K562 (cell line): ENCODE measurements around the gene ADD1. TPM values are rescaled to one million over a fixed set of nuclear protein-coding genes. Genes with fewer than 3 reads are reported as not detected.

ENCODE experiments used
- ATAC-seq: fragments of 200-7000 bp; cut with Tn5 transposase; 3 replicates; pipeline ENCODE4 v1.9.1; 2020; ENCODE audit warnings: moderate library complexity
- BruUV-seq: library from RNA; stranded (reverse); fragments of 400-500 nt; replicated peaks from 2 replicates; lab custom pipeline; 2021; lab: Mats Ljungman, UMichigan
- CTCF ChIA-PET: fragments of 300-600 bp; formaldehyde crosslinking; extraction: SDS; loops from one replicate; lab custom pipeline; 2021; ENCODE audit warnings: low intra/inter-chr PET ratio; lab: Yijun Ruan, JAX
- POLR2A ChIA-PET: fragments of 300-600, 350-650 bp; sonication (Branson Sonifier 250); formaldehyde crosslinking; extraction: SDS; loops from one replicate; lab custom pipeline; 2021; ENCODE audit warnings: antibody characterized with exemption, inconsistent platforms; lab: Yijun Ruan, JAX
- DNase-seq, 4 experiments: peaks; one replicate each; pipeline versions ENCODE4 v3.0.0 to v3.0.0-alpha.2; 2011 to 2018; ENCODE audit warnings: low spot score in 3 of 4, mixed read lengths in 3 of 4; ENCODE audit errors: extremely low read depth in 1 of 4
- FAIRE-seq: peaks from 2 replicates; lab custom pipeline; 2011; peaks lifted over from hg19 to GRCh38; lab: Jason Lieb, UNC
- H2AFZ ChIP-seq: 2 replicates; pipeline ENCODE4 v1.6.0; 2011; ENCODE audit warnings: low read depth, low read length, control low read depth, inconsistent platforms
- H3K27ac ChIP-seq: fragments of 200-600 bp; 3 replicates; pipeline ENCODE4 v1.8.0; 2011; ENCODE audit warnings: low read depth, mild to moderate bottlenecking, control low read depth, inconsistent platforms, low read length, moderate library complexity, mixed read lengths; ENCODE audit errors: extremely low read depth
- H3K27me3 ChIP-seq, 2 experiments: fragments of 300-600 bp in 1 of 2; 2 replicates in 1 of 2; 3 replicates in 1 of 2; pipeline versions ENCODE4 v1.6.0 to v1.8.0; 2011; ENCODE audit warnings: inconsistent platforms in 2 of 2, low read length in 2 of 2, mild to moderate bottlenecking in 1 of 2, mixed read lengths in 1 of 2, moderate library complexity in 1 of 2; ENCODE audit not compliant: control insufficient read depth in 2 of 2, insufficient read depth in 2 of 2
- H3K36me3 ChIP-seq: fragments of 300-600 bp; 3 replicates; pipeline ENCODE4 v1.8.0; 2011; ENCODE audit warnings: mild to moderate bottlenecking, low read length, inconsistent platforms; ENCODE audit not compliant: control insufficient read depth, insufficient read depth
- H3K4me1 ChIP-seq, 2 experiments: fragments of 200-600 bp in 1 of 2; replicated peaks in 1 of 2; 2 replicates in 1 of 2; 3 replicates in 1 of 2; pipeline versions ENCODE4 v1.5.1 to v1.8.0; 2011; ENCODE audit warnings: inconsistent platforms in 2 of 2, low read length in 2 of 2, mild to moderate bottlenecking in 1 of 2, mixed read lengths in 1 of 2, moderate library complexity in 1 of 2; ENCODE audit not compliant: control insufficient read depth in 2 of 2, insufficient read depth in 2 of 2
- H3K4me2 ChIP-seq: 2 replicates; pipeline ENCODE4 v1.6.1; 2011; ENCODE audit warnings: low read length, control low read depth, inconsistent platforms, mixed read lengths; ENCODE audit not compliant: insufficient read depth
- H3K4me3 ChIP-seq: fragments of 200-600 bp; sonication (generic), shearing (Covaris generic); 2 replicates; pipeline ENCODE4 v1.5.1; 2016; ENCODE audit warnings: control low read depth, inconsistent platforms
- H3K79me2 ChIP-seq: fragments of 200-600 bp; 3 replicates; pipeline ENCODE4 v1.8.0; 2011; ENCODE audit warnings: low read length, inconsistent platforms; ENCODE audit not compliant: control insufficient read depth, insufficient read depth
- H3K9ac ChIP-seq, 2 experiments: 2 replicates each; pipeline versions ENCODE4 v1.6.0 to v1.6.1; 2011; ENCODE audit warnings: low read depth in 2 of 2, low read length in 2 of 2, control low read depth in 1 of 2, inconsistent platforms in 1 of 2, mild to moderate bottlenecking in 1 of 2, mixed read lengths in 1 of 2; ENCODE audit not compliant: insufficient read depth in 1 of 2
- H3K9me1 ChIP-seq: one replicate; pipeline ENCODE4 v1.6.0; 2011; ENCODE audit warnings: inconsistent platforms, mild to moderate bottlenecking, low read length, moderate library complexity; ENCODE audit not compliant: control insufficient read depth, insufficient read depth
- H3K9me3 ChIP-seq: replicated peaks from 2 replicates; pipeline ENCODE4 v1.5.1; 2011; ENCODE audit warnings: low read depth, low read length, inconsistent platforms; ENCODE audit not compliant: control insufficient read depth, insufficient read depth
- H4K20me1 ChIP-seq: replicated peaks from 2 replicates; pipeline ENCODE4 v1.6.1; 2011; ENCODE audit warnings: low read length, inconsistent platforms, mixed read lengths; ENCODE audit not compliant: control insufficient read depth, insufficient read depth
- CSDE1 ChIP-seq, 2 experiments: fragments of 450-650 bp; IDR thresholded peaks; 2 replicates each; pipeline ENCODE4 v1.6.1; 2016; ENCODE audit warnings: mild to moderate bottlenecking in 1 of 2
- ETV5 ChIP-seq: sonication (generic); formaldehyde crosslinking; IDR thresholded peaks from 2 replicates; pipeline ENCODE4 v1.4.0; 2020; ENCODE audit warnings: low read depth, mild to moderate bottlenecking, missing genetic modification reagents
- FIP1L1 ChIP-seq: fragments of 200-400 bp; formaldehyde crosslinking; IDR thresholded peaks from 2 replicates; pipeline ENCODE4 v1.6.1; 2018; ENCODE audit warnings: mild to moderate bottlenecking, low read depth, low read length; ENCODE audit not compliant: poor library complexity, severe bottlenecking
- HES1 ChIP-seq: fragments of 450-650 bp; IDR thresholded peaks from 2 replicates; pipeline ENCODE4 v1.6.1; 2016; ENCODE audit warnings: low read depth, mild to moderate bottlenecking, moderate library complexity
- ID3 ChIP-seq, 2 experiments: fragments of 250-450 bp in 1 of 2; fragments of 450-650 bp in 1 of 2; sonication (Bioruptor Pico) in 1 of 2; IDR thresholded peaks; 2 replicates each; pipeline versions ENCODE4 v1.6.1 to v1.8.0; 2016 to 2021; ENCODE audit warnings: mild to moderate bottlenecking in 2 of 2, moderate library complexity in 2 of 2, missing compliant biosample characterization in 1 of 2, missing genetic modification characterization in 1 of 2
- MYNN ChIP-seq, 2 experiments: sonication (generic); formaldehyde crosslinking in 1 of 2; IDR thresholded peaks; 2 replicates each; pipeline versions ENCODE4 v1.5.0 to v1.6.1; 2016 to 2020; ENCODE audit warnings: antibody characterized with exemption in 1 of 2, missing genetic modification reagents in 1 of 2
- NCOA4 ChIP-seq: fragments of 450-650 bp; IDR thresholded peaks from 2 replicates; pipeline ENCODE4 v1.6.1; 2018; ENCODE audit warnings: mild to moderate bottlenecking; ENCODE audit not compliant: partially characterized antibody
- NFIX ChIP-seq: fragments of 250-450 bp; sonication (Bioruptor Pico); IDR thresholded peaks from 2 replicates; pipeline ENCODE4 v1.4.0; 2020; ENCODE audit warnings: low read depth, mild to moderate bottlenecking, moderate library complexity
- RBM22 ChIP-seq: fragments of 200-400 bp; formaldehyde crosslinking; IDR thresholded peaks from 2 replicates; pipeline ENCODE4 v1.6.1; 2018; ENCODE audit warnings: low read length, low read depth; ENCODE audit not compliant: poor library complexity, severe bottlenecking
- SOX6 ChIP-seq: fragments of 450-650 bp; IDR thresholded peaks from 2 replicates; pipeline ENCODE4 v1.6.1; 2014; ENCODE audit warnings: mild to moderate bottlenecking
- ZNF253 ChIP-seq: fragments of 250-450 bp; sonication (Bioruptor Pico); conservative IDR thresholded peaks from 2 replicates; pipeline ENCODE4 v1.6.1; 2021; ENCODE audit warnings: mild to moderate bottlenecking
- WGBS: fragments of 100-300 bp; shearing (Covaris generic); methylation state at CpG from one replicate; pipeline ENCODE4 v1.1.6; 2016; ENCODE audit warnings: low coverage, mixed read lengths; ENCODE audit not compliant: insufficient coverage; ENCODE audit errors: missing lambda C conversion rate; 5-methylcytosine and 5-hydroxymethylcytosine counted together
- in situ Hi-C: fragments of 300-500 bp; cut with MboI; formaldehyde crosslinking; loops from 4 replicates; pipeline ENCODE4 v1.15.0; 2018; ENCODE audit warnings: inconsistent platforms, mixed read lengths
- intact Hi-C: fragments of 100-400 bp; cut with micrococcal nuclease; formaldehyde crosslinking; loops from 2 replicates; pipeline ENCODE4 v1.14.2; 2022
- polyA plus RNA-seq, 8 experiments: library from polyadenylated mRNA; depleted of rRNA in 4 of 8; stranded (reverse) in 5 of 8; unstranded in 3 of 8; fragments of >200 nt; fragmentation: Nextera tagmentation in 2 of 8; fragmentation: Illumina TruSeq in 1 of 8; extraction: Ambion mirVana in 2 of 8; extraction: Trizol in 1 of 8; gene quantifications; 2 replicates each; pipeline versions ENCODE4 v1.2.1 to v1.2.3, GENCODE V29; 2011 to 2014; ENCODE audit warnings: inconsistent platforms in 1 of 8, missing spikeins in 1 of 8
- total RNA-seq, 7 experiments: library from RNA; depleted of rRNA in 6 of 7; stranded (reverse); fragments of >200 nt in 6 of 7; fragmentation: Illumina TruSeq in 2 of 7; extraction: Trizol in 2 of 7; gene quantifications; 2 replicates each; pipeline versions ENCODE4 v1.2.1 to v1.2.3, GENCODE V29; 2011 to 2021; ENCODE audit warnings: low replicate concordance in 1 of 7
- TF ChIP-seq, protein P1 (sequence below): fragments of 250-450 bp; sonication (Bioruptor Pico); IDR thresholded peaks from 2 replicates; pipeline ENCODE4 v1.4.0; 2020; ENCODE audit warnings: mild to moderate bottlenecking
- TF ChIP-seq, protein P2 (sequence below): sonication (generic); formaldehyde crosslinking; IDR thresholded peaks from 2 replicates; pipeline ENCODE4 v1.8.1; 2023; ENCODE audit warnings: mild to moderate bottlenecking, missing genetic modification reagents
- TF ChIP-seq, protein P3 (sequence below): sonication (generic); formaldehyde crosslinking; IDR thresholded peaks from 2 replicates; pipeline ENCODE4 v1.8.0; 2022; ENCODE audit warnings: mild to moderate bottlenecking, low read depth, missing genetic modification reagents

ADD1 gene
- total and polyA plus RNA-seq, 9 of the 15 experiments (the other 6 are each of a cell fraction or from before 2014, with no cell fraction given), result 17.5 to 153 (median 74.0) TPM

- no peak overlapping the region for H3K4me3 ChIP-seq
- no peak for TF ChIP-seq CSDE1 (IDR thresholded peaks at IDR 0.05)
- TF ChIP-seq RBM22, result peak; percentile 25
- TF ChIP-seq, protein P1, sequence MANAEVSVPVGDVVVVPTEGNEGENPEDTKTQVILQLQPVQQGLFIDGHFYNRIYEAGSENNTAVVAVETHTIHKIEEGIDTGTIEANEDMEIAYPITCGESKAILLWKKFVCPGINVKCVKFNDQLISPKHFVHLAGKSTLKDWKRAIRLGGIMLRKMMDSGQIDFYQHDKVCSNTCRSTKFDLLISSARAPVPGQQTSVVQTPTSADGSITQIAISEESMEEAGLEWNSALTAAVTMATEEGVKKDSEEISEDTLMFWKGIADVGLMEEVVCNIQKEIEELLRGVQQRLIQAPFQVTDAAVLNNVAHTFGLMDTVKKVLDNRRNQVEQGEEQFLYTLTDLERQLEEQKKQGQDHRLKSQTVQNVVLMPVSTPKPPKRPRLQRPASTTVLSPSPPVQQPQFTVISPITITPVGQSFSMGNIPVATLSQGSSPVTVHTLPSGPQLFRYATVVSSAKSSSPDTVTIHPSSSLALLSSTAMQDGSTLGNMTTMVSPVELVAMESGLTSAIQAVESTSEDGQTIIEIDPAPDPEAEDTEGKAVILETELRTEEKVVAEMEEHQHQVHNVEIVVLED (CRISPR knock-in tag), result no peak
- no peak for TF ChIP-seq ZNF253
- TF ChIP-seq, protein P2, sequence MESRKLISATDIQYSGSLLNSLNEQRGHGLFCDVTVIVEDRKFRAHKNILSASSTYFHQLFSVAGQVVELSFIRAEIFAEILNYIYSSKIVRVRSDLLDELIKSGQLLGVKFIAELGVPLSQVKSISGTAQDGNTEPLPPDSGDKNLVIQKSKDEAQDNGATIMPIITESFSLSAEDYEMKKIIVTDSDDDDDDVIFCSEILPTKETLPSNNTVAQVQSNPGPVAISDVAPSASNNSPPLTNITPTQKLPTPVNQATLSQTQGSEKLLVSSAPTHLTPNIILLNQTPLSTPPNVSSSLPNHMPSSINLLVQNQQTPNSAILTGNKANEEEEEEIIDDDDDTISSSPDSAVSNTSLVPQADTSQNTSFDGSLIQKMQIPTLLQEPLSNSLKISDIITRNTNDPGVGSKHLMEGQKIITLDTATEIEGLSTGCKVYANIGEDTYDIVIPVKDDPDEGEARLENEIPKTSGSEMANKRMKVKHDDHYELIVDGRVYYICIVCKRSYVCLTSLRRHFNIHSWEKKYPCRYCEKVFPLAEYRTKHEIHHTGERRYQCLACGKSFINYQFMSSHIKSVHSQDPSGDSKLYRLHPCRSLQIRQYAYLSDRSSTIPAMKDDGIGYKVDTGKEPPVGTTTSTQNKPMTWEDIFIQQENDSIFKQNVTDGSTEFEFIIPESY, result peak; percentile 74; the same call in 1 of the 2 replicates
- no peak for TF ChIP-seq NFIX (CRISPR knock-in tag)
- no peak for TF ChIP-seq ID3 (CRISPR knock-in tag; IDR thresholded peaks at IDR 0.05)
- no peak for TF ChIP-seq ID3 (tag; IDR thresholded peaks at IDR 0.05)
- TF ChIP-seq, protein P3, sequence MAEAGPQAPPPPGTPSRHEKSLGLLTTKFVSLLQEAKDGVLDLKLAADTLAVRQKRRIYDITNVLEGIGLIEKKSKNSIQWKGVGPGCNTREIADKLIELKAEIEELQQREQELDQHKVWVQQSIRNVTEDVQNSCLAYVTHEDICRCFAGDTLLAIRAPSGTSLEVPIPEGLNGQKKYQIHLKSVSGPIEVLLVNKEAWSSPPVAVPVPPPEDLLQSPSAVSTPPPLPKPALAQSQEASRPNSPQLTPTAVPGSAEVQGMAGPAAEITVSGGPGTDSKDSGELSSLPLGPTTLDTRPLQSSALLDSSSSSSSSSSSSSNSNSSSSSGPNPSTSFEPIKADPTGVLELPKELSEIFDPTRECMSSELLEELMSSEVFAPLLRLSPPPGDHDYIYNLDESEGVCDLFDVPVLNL (CRISPR knock-in tag), result no peak
- peak; percentile 55 for TF ChIP-seq FIP1L1
- no peak for TF ChIP-seq HES1
- no peak for TF ChIP-seq SOX6
- no peak for TF ChIP-seq ETV5
- TF ChIP-seq NCOA4, result no peak
- TF ChIP-seq MYNN (IDR thresholded peaks at IDR 0.05), result peak; percentile 50; the same call in 1 of the 2 replicates
- TF ChIP-seq MYNN (CRISPR knock-in tag; IDR thresholded peaks at IDR 0.05), result no peak
Measured at GRCh38 chr4:2930758-2931511, 87.3 kb downstream of the ADD1 start.

More at GRCh38 chr4:2930758-2931511, 87.3 kb downstream of the ADD1 start:
- H3K36me3 ChIP-seq, result peaks cover 66% of the 10 kb centered on the region; the same call in 2 of the 3 replicates
- no peak for ATAC-seq
- H3K4me2 ChIP-seq, result no peak overlapping the region
- no TSS peak for BruUV-seq
- in situ Hi-C loops, result no loop called here
- no peak overlapping the region for H2AFZ ChIP-seq
- no peaks in the 10 kb centered on the region for H3K9me1 ChIP-seq
- peaks cover 24% of the 10 kb centered on the region; the same call in 2 of the 3 replicates for H3K79me2 ChIP-seq
- H4K20me1 ChIP-seq, result 0 out of 2 replicates have a peak, but pooled peaks cover 8% of the 10 kb centered on the region
- ChIA-PET CTCF (no interaction called here), POLR2A (interaction anchor here (0.6 to 0.7 kb wide), 2 partner anchors 25 to 747 kb away, joined by 4 read pairs; no protein-coding TSS in a partner anchor)
- H3K4me1 ChIP-seq, result peaks cover 5 to 49% of the 10 kb centered on the region in 2 experiments; a peak in 4 of 5 replicates
- 96% methylated on average over 19 of the region's 34 CpGs for WGBS
- peak overlapping the region in 1 of 2 experiments; percentile 26; a peak in 1 of 4 replicates for H3K9ac ChIP-seq
- FAIRE-seq, result no peak
- H3K9me3 ChIP-seq, result no peaks in the 10 kb centered on the region
- intact Hi-C loops, result no loop called here
- H3K27ac ChIP-seq, result no peak overlapping the region
- no peaks in the 10 kb centered on the region for H3K27me3 ChIP-seq
- no peak for DNase-seq
